Common myeloid progenitor, CD34-positive (primary cell): Measurements from ENCODE around the gene VAC14.
A peak's percentile ranks its signal among the peaks of the same experiment; 100 is the strongest.

Experiments
- CTCF ChIA-PET: fragments of 350-600 bp; sonication (Branson Sonifier 250); formaldehyde crosslinking; loops from one replicate; lab custom pipeline; 2021; ENCODE audit warnings: antibody characterized with exemption; lab: Charles Lee
- POLR2A ChIA-PET: fragments of 350-600 bp; sonication (Branson Sonifier 250); formaldehyde crosslinking; loops from one replicate; lab custom pipeline; 2021; ENCODE audit warnings: antibody characterized with exemption; lab: Charles Lee
- DNase-seq, 3 donors: peaks; one replicate each; pipeline versions ENCODE4 v3.0.0 to v3.0.0-alpha.2; 2013
- H3K27ac ChIP-seq, 2 experiments: 1 replicate in 1 of 2; 2 replicates in 1 of 2; pipeline ENCODE4 v1.7.0; 2013; ENCODE audit warnings: inconsistent platforms in 2 of 2, low read length in 2 of 2, mild to moderate bottlenecking in 2 of 2, low read depth in 1 of 2, moderate library complexity in 1 of 2; ENCODE audit not compliant: severe bottlenecking in 2 of 2, insufficient read depth in 1 of 2, poor library complexity in 1 of 2
- H3K27me3 ChIP-seq, 5 experiments: replicated peaks in 2 of 5; 1 replicate in 3 of 5; 2 replicates in 2 of 5; pipeline versions ENCODE4 v1.6.1 to v1.7.0; 2013; ENCODE audit warnings: low read length in 4 of 5, mild to moderate bottlenecking in 2 of 5, moderate library complexity in 2 of 5, inconsistent platforms in 1 of 5; ENCODE audit not compliant: insufficient read depth in 5 of 5, control insufficient read depth in 4 of 5
- H3K36me3 ChIP-seq, 4 experiments: 1 replicate in 2 of 4; 2 replicates in 2 of 4; pipeline versions ENCODE4 v1.6.1 to v1.7.0; 2013; ENCODE audit warnings: low read length in 3 of 4, control low read depth in 1 of 4, mild to moderate bottlenecking in 1 of 4; ENCODE audit not compliant: control insufficient read depth in 4 of 4, insufficient read depth in 4 of 4
- H3K4me1 ChIP-seq, 4 experiments: 1 replicate in 3 of 4; 2 replicates in 1 of 4; pipeline versions ENCODE4 v1.6.1 to v1.7.1; 2013; ENCODE audit warnings: low read length in 3 of 4, mild to moderate bottlenecking in 3 of 4, control low read depth in 1 of 4, inconsistent platforms in 1 of 4, moderate library complexity in 1 of 4; ENCODE audit not compliant: control insufficient read depth in 4 of 4, insufficient read depth in 4 of 4; ENCODE audit errors: control extremely low read depth in 1 of 4
- H3K4me3 ChIP-seq, 7 experiments: 1 replicate in 4 of 7; 2 replicates in 3 of 7; pipeline versions ENCODE4 v1.5.1 to v1.7.0; 2013; ENCODE audit warnings: mild to moderate bottlenecking in 7 of 7, low read length in 6 of 7, moderate library complexity in 6 of 7, inconsistent platforms in 2 of 7, low read depth in 2 of 7, control low read depth in 1 of 7; ENCODE audit not compliant: insufficient read depth in 4 of 7, control insufficient read depth in 1 of 7; ENCODE audit errors: extremely low read depth in 1 of 7
- H3K9me3 ChIP-seq, 5 experiments: 1 replicate in 4 of 5; 2 replicates in 1 of 5; pipeline versions ENCODE4 v1.6.1 to v1.7.1; 2013; ENCODE audit warnings: low read length in 4 of 5, mild to moderate bottlenecking in 2 of 5, inconsistent platforms in 1 of 5, low read depth in 1 of 5, moderate library complexity in 1 of 5; ENCODE audit not compliant: control insufficient read depth in 4 of 5, insufficient read depth in 2 of 5; ENCODE audit errors: control extremely low read depth in 1 of 5
- WGBS: methylation state at CpG from one replicate; pipeline ENCODE4 v1.1.5; 2013; ENCODE audit not compliant: insufficient coverage; 5-methylcytosine and 5-hydroxymethylcytosine counted together

VAC14 gene

DNA sequence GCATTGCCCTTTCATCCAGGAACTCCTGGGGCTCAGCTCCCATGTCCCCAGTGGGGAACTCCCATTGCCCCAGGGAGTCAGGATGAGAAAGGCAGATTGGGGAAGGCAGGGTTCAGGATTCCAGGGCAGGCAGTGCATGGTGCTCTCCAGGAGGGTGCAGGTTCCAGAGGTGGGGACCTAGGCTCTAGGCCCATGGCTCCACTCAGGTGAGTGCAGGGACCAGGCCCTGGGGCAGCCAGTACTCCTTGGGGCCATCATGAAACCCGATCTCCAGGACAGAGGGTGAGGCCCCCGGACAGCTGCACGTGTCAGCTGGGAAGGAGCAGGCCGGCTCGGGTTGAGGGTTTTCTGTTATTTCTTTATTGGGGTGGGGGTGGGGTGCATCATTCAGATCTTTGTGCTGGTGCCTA, 113.9 kb downstream of the VAC14 start:
- peaks cover 0 to 36% (median 24%) of the 10 kb centered on the region in 4 experiments for H3K4me1 ChIP-seq
- no peak overlapping the region for H3K27ac ChIP-seq
- H3K27me3 ChIP-seq = no peaks in the 10 kb centered on the region
- WGBS = 83% methylated on average over 1 of the region's 5 CpGs
- POLR2A ChIA-PET = interaction anchor here (0.8 kb wide), 1 partner anchor 9 kb away, joined by 5 read pairs; no protein-coding TSS in a partner anchor
- no peak overlapping the region for H3K4me3 ChIP-seq
- H3K9me3 ChIP-seq = no peaks in the 10 kb centered on the region
- no peak for DNase-seq
- CTCF ChIA-PET = interaction anchor here (0.7 to 1.9 kb wide), 7 partner anchors 8 to 84 kb away, joined by 3 to 15 read pairs (median 3); no protein-coding TSS in a partner anchor
- H3K36me3 ChIP-seq = peaks cover 0 to 28% (median 4%) of the 10 kb centered on the region in 4 experiments

DNA sequence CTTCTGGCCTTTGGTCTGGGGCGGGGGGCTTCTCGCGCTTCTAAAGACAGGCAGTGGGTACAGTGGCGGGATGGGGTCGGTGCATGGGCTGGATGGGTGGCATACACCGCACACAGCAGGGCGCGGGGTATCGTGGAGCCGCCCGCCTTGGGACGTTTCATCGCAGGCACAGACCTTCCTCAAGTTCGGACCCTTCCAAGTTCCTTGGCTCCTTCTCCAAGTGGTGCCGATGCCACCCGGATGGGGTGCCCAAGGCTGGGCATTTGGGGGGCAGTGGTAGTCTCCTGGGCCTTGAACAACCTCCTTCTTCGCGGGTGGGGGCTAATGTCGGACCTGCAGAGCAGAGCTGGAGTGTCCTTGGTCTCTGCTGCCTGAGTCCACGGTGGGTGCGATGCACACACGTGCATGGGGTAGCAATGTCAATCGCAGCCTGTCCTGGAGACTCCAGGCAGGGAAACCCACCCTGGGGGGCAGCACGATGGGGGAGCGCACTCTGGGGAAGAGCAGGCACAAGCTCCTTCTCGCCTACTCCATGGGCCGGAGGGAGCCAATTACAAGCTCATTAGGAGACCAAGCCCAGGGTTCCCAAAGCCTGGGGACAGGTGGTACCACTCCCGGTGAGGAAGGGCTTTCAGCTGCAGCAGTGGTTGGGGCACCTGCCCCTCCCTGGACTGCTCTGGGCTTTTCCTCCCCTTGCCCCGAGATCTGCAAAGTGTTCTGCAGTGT, 114.4 kb downstream of the VAC14 start:
- ChIA-PET POLR2A (interaction anchor here (0.8 kb wide), 1 partner anchor 9 kb away, joined by 5 read pairs; no protein-coding TSS in a partner anchor), CTCF (interaction anchor here (0.7 to 1.9 kb wide), 4 partner anchors 10 to 85 kb away, joined by 3 to 15 read pairs (median 4); no protein-coding TSS in a partner anchor)
- H3K36me3 ChIP-seq = peaks cover 0 to 23% (median 4%) of the 10 kb centered on the region in 4 experiments
- H3K27ac ChIP-seq = no peak overlapping the region
- DNase-seq = peak in 1 of 3 donors; percentile 40
- H3K9me3 ChIP-seq = no peaks in the 10 kb centered on the region
- H3K4me1 ChIP-seq = peaks cover 0 to 41% (median 29%) of the 10 kb centered on the region in 4 experiments
- peak overlapping the region; percentile 5 to 80 (median 51) for H3K4me3 ChIP-seq
- no peaks in the 10 kb centered on the region for H3K27me3 ChIP-seq
- 80% methylated on average over 25 of the region's 29 CpGs for WGBS

DNA sequence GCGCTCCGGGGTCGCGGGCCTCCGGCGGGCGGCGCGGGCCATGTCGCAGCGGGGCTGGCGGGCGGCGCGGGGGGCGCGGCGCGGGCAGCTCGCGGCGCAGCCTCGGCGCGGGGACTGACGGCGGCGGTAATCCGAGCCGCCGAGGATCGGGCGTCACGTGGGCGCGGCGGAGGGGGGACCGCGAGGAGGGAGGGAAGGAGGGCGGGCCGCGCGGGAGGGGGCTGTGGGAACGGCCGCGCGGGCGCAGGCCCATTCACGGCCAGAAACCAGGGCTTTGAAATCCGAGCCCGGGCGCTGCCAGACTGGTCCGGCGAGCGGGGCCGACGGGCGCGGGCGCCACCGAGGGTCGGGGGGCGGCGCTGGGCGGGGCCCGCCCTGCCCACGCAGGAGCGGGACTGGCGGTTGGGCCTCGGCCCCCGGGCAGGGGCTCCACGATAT, 115.0 kb downstream of the VAC14 start, which contains the start of gene MTSS2:
Gene MTSS2 (minus strand): TSS at position 116 of the 438 bp plus-strand sequence. CDS start 262 bp downstream, outside the sequence.
- DNase-seq = peak; percentile 65 to 86 (median 79)
- POLR2A ChIA-PET = interaction anchor here (1.5 kb wide), 1 partner anchor 10 kb away, joined by 3 read pairs; no protein-coding TSS in a partner anchor
- Histone ChIP-seq H3K27ac (no peak within 1 kb of the TSS), H3K4me1 (peaks cover 0 to 47% (median 34%) of the 10 kb centered on the region in 4 experiments), H3K4me3 (peak within 1 kb of the TSS; percentile 15 to 80 (median 71)), H3K36me3 (peaks cover 0 to 18% (median 4%) of the 10 kb centered on the region in 4 experiments), H3K27me3 (no peaks in the 10 kb centered on the region), H3K9me3 (no peaks in the 10 kb centered on the region)
- under 1% methylated on average over 60 of the region's 72 CpGs for whole genome bisulfite sequencing
- CTCF ChIA-PET = interaction anchor here (1.9 kb wide), 1 partner anchor 85 kb away, joined by 15 read pairs; no protein-coding TSS in a partner anchor

DNA sequence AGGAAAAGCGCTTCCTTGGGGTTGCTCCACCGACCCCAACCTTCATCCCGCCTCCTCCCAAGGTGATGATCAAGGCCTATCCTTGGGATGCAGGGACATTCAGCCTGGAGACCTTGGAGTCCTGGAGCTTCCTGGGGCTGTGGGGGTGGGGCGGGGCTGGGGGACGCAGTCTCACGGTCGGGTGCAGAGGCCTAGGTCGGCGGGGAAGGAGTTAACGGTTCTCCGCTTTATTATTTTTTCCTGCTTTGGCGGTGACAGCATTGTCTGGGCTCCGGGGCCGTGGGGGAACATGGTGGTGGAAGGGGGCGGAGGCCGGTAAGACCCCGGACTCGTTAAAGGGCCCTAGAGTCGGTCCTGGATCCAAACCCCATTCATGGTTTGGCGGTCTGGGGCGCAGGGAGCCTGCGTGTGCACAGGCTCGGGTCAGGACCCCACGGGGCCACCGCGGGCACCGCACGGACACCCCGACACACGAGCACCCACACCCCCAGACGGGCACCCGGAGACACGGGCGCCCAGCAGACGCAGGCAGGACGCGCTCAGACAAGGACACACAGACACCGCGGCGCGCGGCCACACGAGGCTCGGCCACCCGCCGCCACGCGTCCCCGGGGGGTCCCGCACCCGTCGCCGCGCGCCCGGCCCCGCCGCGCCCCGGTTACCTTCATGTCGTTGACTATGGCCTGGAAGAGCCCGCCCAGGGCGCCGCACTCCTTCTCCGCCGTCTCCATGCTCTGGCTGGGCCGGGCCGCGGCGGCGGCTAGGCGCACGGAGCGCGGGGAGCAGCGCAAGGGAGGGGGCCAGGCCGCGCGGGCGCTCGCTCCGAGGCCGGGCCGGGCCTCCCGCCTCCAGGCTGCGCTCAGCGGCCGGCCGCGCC, 115.7 kb downstream of the VAC14 start:
- H3K9me3 ChIP-seq = no peaks in the 10 kb centered on the region
- H3K27me3 ChIP-seq = no peaks in the 10 kb centered on the region
- ChIA-PET POLR2A (interaction anchor here (1.5 kb wide), 1 partner anchor 10 kb away, joined by 3 read pairs; no protein-coding TSS in a partner anchor), CTCF (interaction anchor here (1.8 to 2.1 kb wide), 2 partner anchors 53 to 86 kb away, joined by 10 to 14 read pairs; no protein-coding TSS in a partner anchor)
- H3K4me1 ChIP-seq = peaks cover 0 to 48% (median 36%) of the 10 kb centered on the region in 4 experiments
- DNase-seq = peak; percentile 22 to 57 (median 43)
- under 1% methylated on average over 77 of the region's 90 CpGs for WGBS
- peak overlapping the region; percentile 15 to 80 (median 71) for H3K4me3 ChIP-seq
- no peak overlapping the region for H3K27ac ChIP-seq
- peaks cover 0 to 17% (median 3%) of the 10 kb centered on the region in 4 experiments for H3K36me3 ChIP-seq

DNA sequence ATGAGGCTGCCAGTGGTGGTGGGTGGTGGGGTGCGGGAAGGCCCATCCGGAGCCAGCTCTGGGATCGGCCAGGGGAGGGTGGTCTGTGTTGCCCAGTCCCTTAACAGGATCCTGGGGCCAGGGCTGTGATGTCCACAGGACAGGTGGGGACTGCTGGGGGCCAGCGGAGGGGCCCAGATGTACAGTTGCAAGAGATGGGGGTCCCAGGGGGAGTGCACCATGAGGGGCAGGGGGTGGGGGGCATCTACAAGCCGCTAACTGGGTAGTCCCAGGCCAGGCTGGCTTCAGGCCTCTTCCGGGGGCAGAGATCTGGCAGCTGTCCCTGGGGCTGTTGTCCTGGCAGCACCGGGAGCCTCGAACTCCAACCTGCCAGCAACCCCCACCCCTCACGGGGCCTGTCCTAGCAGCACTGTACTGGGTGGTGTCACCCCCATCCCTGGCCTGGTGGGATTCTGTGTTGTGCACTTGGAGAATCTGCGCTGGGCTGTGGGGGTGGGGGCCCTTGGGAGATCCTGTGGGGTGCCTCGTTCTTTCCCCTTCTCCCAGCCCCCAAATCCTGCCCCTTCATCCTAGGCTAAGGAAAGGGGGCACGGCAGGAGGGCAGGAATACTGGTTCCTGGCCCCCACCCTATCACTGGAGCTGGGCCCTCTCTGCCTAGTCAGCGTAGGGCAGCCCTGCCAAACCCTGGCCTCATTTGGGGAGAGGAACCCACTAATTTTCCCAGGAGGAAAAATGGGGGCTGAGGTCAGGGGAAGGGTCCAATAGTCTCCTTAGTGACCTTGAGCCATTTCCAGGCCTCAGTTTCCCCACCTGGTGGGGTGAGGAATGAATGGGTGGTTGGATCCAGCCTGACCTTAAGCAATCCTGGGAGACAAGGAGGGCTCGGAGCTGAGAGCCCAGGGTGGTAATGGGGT, 116.6 kb downstream of the VAC14 start:
- H3K4me1 ChIP-seq = peaks cover 0 to 48% (median 36%) of the 10 kb centered on the region in 4 experiments

More for the DNA sequence above, 116.6 kb downstream of the VAC14 start:
- WGBS = 98% methylated on average over 5 of the region's 14 CpGs
- POLR2A ChIA-PET = interaction anchor here (1.5 kb wide), 1 partner anchor 11 kb away, joined by 3 read pairs; no protein-coding TSS in a partner anchor
- peaks cover 0 to 20% (median 3%) of the 10 kb centered on the region in 4 experiments for H3K36me3 ChIP-seq
- DNase-seq = no peak
- H3K27me3 ChIP-seq = no peaks in the 10 kb centered on the region
- peak overlapping the region in 6 of 7 experiments; percentile 17 to 80 (median 72) for H3K4me3 ChIP-seq
- no peaks in the 10 kb centered on the region for H3K9me3 ChIP-seq
- no peak overlapping the region for H3K27ac ChIP-seq
- CTCF ChIA-PET = interaction anchor here (1.8 to 2.1 kb wide), 2 partner anchors 54 to 86 kb away, joined by 10 to 14 read pairs; no protein-coding TSS in a partner anchor
